NCI-H1694 treated with DMSO at 0.1 percent for 48 hours (cell line): ENCODE measurements around the gene PSMB5.

Source experiments
- DNase-seq: peaks from one replicate; lab custom pipeline; 2025; lab: John Stamatoyannopoulos, UW

PSMB5 gene

GRCh38 chr14:23034498-23035302, at the start of gene PSMB5:
Gene PSMB5, minus strand, starts transcription at chr14:23034900. Its CDS starts 19 bp downstream, at chr14:23034881.
- no peak for DNase-seq

GRCh38 chr14:23080474-23080873, 45.8 kb upstream of the PSMB5 start:
- no peak for DNase-seq

GRCh38 chr14:23079716-23080115, 45.0 kb upstream of the PSMB5 start:
- DNase-seq: no peak

- DNase-seq: no peak
Observed at GRCh38 chr14:23078692-23079116, 44.0 kb upstream of the PSMB5 start.

- no peak for DNase-seq
Observed at GRCh38 chr14:23077962-23078361, 43.3 kb upstream of the PSMB5 start.

GRCh38 chr14:23076785-23077408, 42.2 kb upstream of the PSMB5 start:
- no peak for DNase-seq

GRCh38 chr14:23074906-23075305, 40.2 kb upstream of the PSMB5 start:
- DNase-seq: no peak

- DNase-seq: no peak
Observed at GRCh38 chr14:23071921-23072539, 37.3 kb upstream of the PSMB5 start.

GRCh38 chr14:23071244-23071920, 36.7 kb upstream of the PSMB5 start:
- DNase-seq: no peak

- no peak for DNase-seq
Observed at GRCh38 chr14:23070262-23071129, 35.8 kb upstream of the PSMB5 start.

GRCh38 chr14:23069413-23069806, 34.7 kb upstream of the PSMB5 start:
- DNase-seq: no peak

- DNase-seq: no peak
Observed at GRCh38 chr14:23068789-23069412, 34.2 kb upstream of the PSMB5 start.

- DNase-seq: no peak
Observed at GRCh38 chr14:23067847-23068788, 33.4 kb upstream of the PSMB5 start.

GRCh38 chr14:23066855-23067744, 32.4 kb upstream of the PSMB5 start:
- no peak for DNase-seq

GRCh38 chr14:23066368-23066767, 31.7 kb upstream of the PSMB5 start:
- DNase-seq: no peak

- no peak for DNase-seq
Observed at GRCh38 chr14:23063601-23064000, 28.9 kb upstream of the PSMB5 start.

- DNase-seq: no peak
Observed at GRCh38 chr14:23062002-23062401, 27.3 kb upstream of the PSMB5 start.

- DNase-seq: no peak
Observed at GRCh38 chr14:23060536-23061260, 26.0 kb upstream of the PSMB5 start.
